Fibroblast of pulmonary artery (primary cell): ENCODE results near the gene CACNA1S.

ENCODE experiments used
- DNase-seq: peaks from one replicate; pipeline ENCODE4 v3.0.0-alpha.2; 2010; ENCODE audit warnings: low read depth
- H3K4me3 ChIP-seq: replicated peaks from 2 replicates; pipeline ENCODE4 v1.5.1; 2011; ENCODE audit warnings: low read depth, mild to moderate bottlenecking, control low read depth, low read length, moderate library complexity
- TF ChIP-seq, protein P1 (sequence below): IDR thresholded peaks from 2 replicates; pipeline ENCODE4 v1.5.1; 2011; ENCODE audit warnings: mild to moderate bottlenecking, control low read depth, low read length, inconsistent platforms; ENCODE audit errors: missing control alignments

Gene CACNA1S

DNA sequence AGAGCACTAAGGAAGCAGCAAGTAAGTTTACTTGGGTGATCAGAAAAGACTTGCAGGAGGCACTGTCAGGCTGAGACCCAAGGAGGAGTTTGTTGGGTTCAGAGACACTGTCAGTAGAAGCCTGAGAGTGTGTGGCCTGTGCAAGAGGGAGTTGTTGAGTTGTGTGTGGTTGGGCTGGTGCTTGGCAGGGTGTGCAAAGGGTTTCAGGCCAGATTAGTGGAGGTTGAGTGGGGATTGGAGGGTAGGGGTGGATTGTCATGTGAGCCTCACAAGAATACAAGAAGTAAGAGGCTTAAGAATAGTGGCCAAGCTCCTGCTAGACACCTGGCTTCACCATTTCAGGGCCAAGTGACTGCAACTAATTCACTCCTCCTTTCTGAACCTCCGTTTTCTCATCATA is 79.8 kb downstream of the CACNA1S start:
- no peak for DNase-seq
- TF ChIP-seq, protein P1, sequence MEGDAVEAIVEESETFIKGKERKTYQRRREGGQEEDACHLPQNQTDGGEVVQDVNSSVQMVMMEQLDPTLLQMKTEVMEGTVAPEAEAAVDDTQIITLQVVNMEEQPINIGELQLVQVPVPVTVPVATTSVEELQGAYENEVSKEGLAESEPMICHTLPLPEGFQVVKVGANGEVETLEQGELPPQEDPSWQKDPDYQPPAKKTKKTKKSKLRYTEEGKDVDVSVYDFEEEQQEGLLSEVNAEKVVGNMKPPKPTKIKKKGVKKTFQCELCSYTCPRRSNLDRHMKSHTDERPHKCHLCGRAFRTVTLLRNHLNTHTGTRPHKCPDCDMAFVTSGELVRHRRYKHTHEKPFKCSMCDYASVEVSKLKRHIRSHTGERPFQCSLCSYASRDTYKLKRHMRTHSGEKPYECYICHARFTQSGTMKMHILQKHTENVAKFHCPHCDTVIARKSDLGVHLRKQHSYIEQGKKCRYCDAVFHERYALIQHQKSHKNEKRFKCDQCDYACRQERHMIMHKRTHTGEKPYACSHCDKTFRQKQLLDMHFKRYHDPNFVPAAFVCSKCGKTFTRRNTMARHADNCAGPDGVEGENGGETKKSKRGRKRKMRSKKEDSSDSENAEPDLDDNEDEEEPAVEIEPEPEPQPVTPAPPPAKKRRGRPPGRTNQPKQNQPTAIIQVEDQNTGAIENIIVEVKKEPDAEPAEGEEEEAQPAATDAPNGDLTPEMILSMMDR: no peak
- no peak overlapping the region for H3K4me3 ChIP-seq

DNA sequence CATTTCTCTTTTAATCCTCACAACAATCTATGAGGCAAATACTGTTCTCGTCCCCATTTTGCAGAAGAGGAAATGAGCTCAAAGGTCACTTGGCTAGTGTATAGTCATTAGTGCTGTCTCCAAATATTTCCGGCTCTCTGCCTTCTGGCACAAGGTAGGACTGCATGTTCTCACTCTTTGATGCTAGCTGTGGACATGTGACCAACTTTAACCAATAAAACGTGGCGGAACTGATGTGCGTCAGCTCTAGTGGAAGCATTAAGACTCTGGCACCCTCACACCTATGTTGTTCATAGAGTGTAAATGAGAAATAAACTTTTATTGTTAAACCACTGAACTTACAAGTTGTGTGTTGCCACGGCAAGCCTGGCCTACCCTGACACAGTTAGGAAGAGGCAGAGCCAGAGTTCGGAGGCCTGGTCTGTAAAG is 83.8 kb downstream of the CACNA1S start:
- H3K4me3 ChIP-seq: no peak overlapping the region
- peak; percentile 65 for DNase-seq
- TF ChIP-seq, protein P1: no peak

DNA sequence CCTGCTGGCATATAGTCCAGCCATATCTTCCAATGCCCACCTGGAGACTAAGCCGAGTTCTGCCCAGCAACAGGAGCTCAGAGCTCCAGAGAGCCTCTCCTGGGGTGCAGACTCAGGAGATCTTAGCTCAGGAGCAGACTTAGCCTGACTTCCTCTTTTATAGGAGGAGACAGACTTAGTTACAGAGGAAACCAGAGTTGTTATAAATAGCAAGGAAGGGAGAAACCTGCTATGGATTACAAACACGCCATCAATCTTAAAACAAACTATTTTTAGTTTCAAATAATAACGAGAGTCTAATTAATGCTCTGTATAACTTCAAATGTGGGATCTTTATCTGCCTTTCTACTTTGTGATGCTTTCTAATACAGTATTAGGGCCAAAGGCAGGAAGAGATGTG is 85.4 kb downstream of the CACNA1S start:
- H3K4me3 ChIP-seq: no peak overlapping the region
- TF ChIP-seq, protein P1: no peak
- no peak for DNase-seq

DNA sequence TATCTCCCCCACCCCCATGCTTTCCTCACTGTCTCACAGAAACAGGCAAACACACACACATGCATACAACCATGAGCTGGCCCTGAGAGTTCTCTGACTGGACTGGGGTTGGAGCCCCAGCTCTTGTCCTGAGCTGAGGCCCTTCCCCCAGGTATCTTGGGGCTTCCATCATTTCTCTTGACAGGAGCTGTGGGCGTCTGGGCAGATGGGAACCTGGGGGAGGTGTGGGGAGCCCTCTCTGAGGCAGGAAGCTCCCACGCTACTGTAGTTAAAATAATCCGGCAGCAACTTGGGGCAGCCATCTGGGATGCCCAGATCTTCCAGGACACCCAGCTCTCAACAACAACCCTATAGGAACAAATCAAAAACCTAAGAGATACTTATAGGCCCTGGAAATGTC is 86.0 kb downstream of the CACNA1S start:
- DNase-seq: no peak
- no peak overlapping the region for H3K4me3 ChIP-seq
- TF ChIP-seq, protein P1: no peak

DNA sequence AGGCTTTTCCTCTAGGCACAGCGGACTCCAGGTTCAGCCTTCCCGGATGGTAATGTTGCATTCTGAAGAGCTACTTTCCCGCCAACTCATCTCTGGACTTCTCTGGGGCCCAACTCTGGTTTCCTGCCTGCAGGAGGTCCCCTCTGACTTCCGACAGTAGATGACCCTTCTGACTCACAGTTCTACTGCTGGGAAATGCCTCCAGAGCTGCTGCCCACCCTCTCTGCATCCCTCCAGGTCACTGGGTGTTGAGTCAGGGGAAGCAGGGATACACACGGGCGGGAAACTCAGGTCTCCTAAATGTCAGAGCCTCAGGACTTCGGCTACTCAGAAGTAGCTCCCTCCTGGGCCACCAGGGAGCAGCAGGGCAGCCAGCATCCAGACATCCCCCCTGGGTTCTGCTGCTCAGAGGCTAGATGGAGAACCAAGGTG is 86.6 kb downstream of the CACNA1S start:
- no peak overlapping the region for H3K4me3 ChIP-seq
- TF ChIP-seq, protein P1: peak; percentile 48
- DNase-seq: peak; percentile 39

DNA sequence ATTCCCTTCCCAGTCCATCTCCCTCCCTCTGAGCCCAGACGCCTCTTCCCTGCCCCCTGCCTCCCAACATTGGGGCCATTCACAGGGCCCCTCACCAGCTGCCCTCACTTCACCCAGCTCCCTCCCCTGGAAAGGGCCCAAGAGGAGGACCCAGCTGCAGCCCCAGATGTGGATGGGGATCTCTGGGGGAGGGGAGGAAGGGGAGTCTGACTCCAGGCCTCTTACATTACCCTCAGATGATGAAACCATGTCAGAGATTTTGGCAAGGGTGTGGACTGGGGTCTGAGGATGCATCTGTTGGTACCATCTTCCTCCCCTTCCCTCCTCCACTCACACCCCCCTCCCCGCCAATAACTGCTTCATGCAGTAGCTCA is 87.6 kb downstream of the CACNA1S start:
- H3K4me3 ChIP-seq: no peak overlapping the region
- TF ChIP-seq, protein P1: no peak
- no peak for DNase-seq

DNA sequence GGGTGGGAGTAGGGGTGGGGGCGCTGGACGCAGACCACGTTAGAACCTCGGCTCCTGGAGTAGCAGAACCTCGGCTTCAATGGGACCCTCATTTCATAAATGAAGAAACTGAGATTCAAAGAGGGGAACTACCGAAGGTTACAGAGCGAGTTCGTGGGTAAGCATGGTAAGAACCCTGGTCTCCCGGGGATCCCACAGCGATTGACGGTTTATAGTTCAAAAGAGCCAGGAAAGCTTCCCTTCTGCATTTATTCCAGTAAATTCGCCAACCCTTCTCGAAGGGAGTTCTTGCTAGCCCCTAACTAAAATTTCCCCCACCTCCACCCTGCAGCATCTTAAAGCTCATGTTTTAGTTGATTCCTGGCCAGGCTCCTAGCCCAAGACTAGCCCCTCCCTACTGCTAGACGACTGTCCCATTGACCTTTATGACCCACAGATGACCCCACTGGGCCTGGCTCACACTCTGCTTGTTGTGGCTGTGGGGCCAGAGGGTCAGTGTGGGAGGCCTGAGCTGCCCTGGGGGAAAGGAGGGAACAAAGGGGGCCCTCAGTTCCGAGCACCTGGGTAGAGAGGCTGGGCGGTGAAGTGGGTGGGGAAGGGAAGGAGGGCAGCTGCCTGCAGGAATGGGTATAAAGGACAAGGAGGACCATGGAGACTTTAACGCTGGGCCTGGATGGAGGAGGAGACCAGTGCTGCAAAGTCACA is 88.2 kb downstream of the CACNA1S start:
- TF ChIP-seq, protein P1: no peak
- DNase-seq: no peak
- H3K4me3 ChIP-seq: no peak overlapping the region
